Measurements from ENCODE around the gene ARSG. TPM values are rescaled to one million over a fixed set of nuclear protein-coding genes. Genes with fewer than 3 reads are reported as not detected.
"Not testable (repeated sequence)": the region's sequence is repeated elsewhere in the genome, so short reads cannot be mapped to it uniquely, and the experiment has no call there.

ARSG gene
- total and polyA plus RNA-seq, 3 experiments from 2014 or later: 7.0 to 9.5 (median 7.7) TPM

- H3K4me3 ChIP-seq (ENCODE audit: low read length): no peak overlapping the region
- peak overlapping the region in 2 of 8 donors; percentile 19 to 43 for H3K27ac Mint-ChIP-seq
Observed at GRCh38 chr17:68359791-68360535, 68.7 kb downstream of the ARSG start.

GRCh38 chr17:68365469-68365868 lies 74.2 kb downstream of the ARSG start:
- H3K4me1 Mint-ChIP-seq: peaks cover 0 to 4% (median 2%) of the 10 kb centered on the region in 3 donors

More at GRCh38 chr17:68359791-68360535, 68.7 kb downstream of the ARSG start:
- H3K9me3 Mint-ChIP-seq: no peaks in the 10 kb centered on the region
- Histone ChIP-seq H3K9me3 (ENCODE audit: low read length) (no peaks in the 10 kb centered on the region), H3K4me1 (ENCODE audit: insufficient read depth, low read length) (peaks cover 28% of the 10 kb centered on the region), H3K27me3 (ENCODE audit: insufficient read depth, low read length, poor library complexity, severe bottlenecking) (no peaks in the 10 kb centered on the region), H3K27ac (ENCODE audit: low read depth, low read length) (no peak overlapping the region), H3K36me3 (ENCODE audit: insufficient read depth, low read length) (no peaks in the 10 kb centered on the region)
- ChIA-PET POLR2A (no interaction called here), CTCF (no interaction called here)
- peaks cover 0 to 2% of the 10 kb centered on the region in 2 donors for H3K27me3 Mint-ChIP-seq
- H3K36me3 Mint-ChIP-seq: peaks cover 3 to 8% (median 4%) of the 10 kb centered on the region in 3 donors
- no peak overlapping the region for H3K4me3 Mint-ChIP-seq
- H3K4me1 Mint-ChIP-seq: peaks cover 31 to 40% (median 36%) of the 10 kb centered on the region in 3 donors
- DNase-seq: no peak

GRCh38 chr17:68368387-68368786 lies 77.1 kb downstream of the ARSG start:
- Mint-ChIP-seq H3K27ac (no peak overlapping the region), H3K4me3 (no peak overlapping the region), H3K9me3 (no peaks in the 10 kb centered on the region), H3K4me1 (peaks cover 0 to 4% (median 2%) of the 10 kb centered on the region in 3 donors), H3K27me3 (no peaks in the 10 kb centered on the region), H3K36me3 (peaks cover 9 to 28% (median 12%) of the 10 kb centered on the region in 3 donors)
- Histone ChIP-seq H3K27ac (ENCODE audit: low read depth, low read length) (no peak overlapping the region), H3K36me3 (ENCODE audit: insufficient read depth, low read length) (no peaks in the 10 kb centered on the region), H3K27me3 (ENCODE audit: insufficient read depth, low read length, poor library complexity, severe bottlenecking) (no peaks in the 10 kb centered on the region), H3K4me1 (ENCODE audit: insufficient read depth, low read length) (no peaks in the 10 kb centered on the region), H3K4me3 (ENCODE audit: low read length) (no peak overlapping the region), H3K9me3 (ENCODE audit: low read length) (no peaks in the 10 kb centered on the region)
- DNase-seq: no peak
- ChIA-PET CTCF (interaction anchor here (1.2 kb wide), 1 partner anchor 11 kb away, joined by 3 read pairs; no protein-coding TSS in a partner anchor), POLR2A (interaction anchor here (0.6 kb wide), 1 partner anchor 1628 kb away, joined by 3 read pairs; no protein-coding TSS in a partner anchor)

More at GRCh38 chr17:68365469-68365868, 74.2 kb downstream of the ARSG start:
- H3K27ac Mint-ChIP-seq: no peak overlapping the region
- H3K4me3 Mint-ChIP-seq: peak overlapping the region in 1 of 7 donors; percentile 70
- Histone ChIP-seq H3K27me3 (ENCODE audit: insufficient read depth, low read length, poor library complexity, severe bottlenecking) (no peaks in the 10 kb centered on the region), H3K4me1 (ENCODE audit: insufficient read depth, low read length) (no peaks in the 10 kb centered on the region), H3K4me3 (ENCODE audit: low read length) (no peak overlapping the region), H3K36me3 (ENCODE audit: insufficient read depth, low read length) (no peaks in the 10 kb centered on the region), H3K9me3 (ENCODE audit: low read length) (no peaks in the 10 kb centered on the region), H3K27ac (ENCODE audit: low read depth, low read length) (no peak overlapping the region)
- H3K36me3 Mint-ChIP-seq: peaks cover 8 to 25% (median 10%) of the 10 kb centered on the region in 3 donors
- ChIA-PET POLR2A (no interaction called here), CTCF (interaction anchor here (1.4 kb wide), 1 partner anchor 21 kb away, joined by 4 read pairs; no protein-coding TSS in a partner anchor)
- H3K27me3 Mint-ChIP-seq: peaks cover 0 to 2% of the 10 kb centered on the region in 2 donors
- DNase-seq: no peak
- H3K9me3 Mint-ChIP-seq: no peaks in the 10 kb centered on the region

- ChIA-PET CTCF (no interaction called here), POLR2A (no interaction called here)
- Histone ChIP-seq H3K4me1 (ENCODE audit: insufficient read depth, low read length) (no peaks in the 10 kb centered on the region), H3K4me3 (ENCODE audit: low read length) (no peak overlapping the region), H3K27ac (ENCODE audit: low read depth, low read length) (no peak overlapping the region), H3K36me3 (ENCODE audit: insufficient read depth, low read length) (no peaks in the 10 kb centered on the region), H3K27me3 (ENCODE audit: insufficient read depth, low read length, poor library complexity, severe bottlenecking) (no peaks in the 10 kb centered on the region), H3K9me3 (ENCODE audit: low read length) (no peaks in the 10 kb centered on the region)
- no peak overlapping the region for H3K4me3 Mint-ChIP-seq
- H3K4me1 Mint-ChIP-seq: peaks cover 0 to 2% (median 1%) of the 10 kb centered on the region in 3 donors
- H3K27me3 Mint-ChIP-seq: no peaks in the 10 kb centered on the region
- H3K27ac Mint-ChIP-seq: peak overlapping the region in 2 of 8 donors; percentile 59 to 72
- no peak for DNase-seq
- peaks cover 9 to 16% (median 11%) of the 10 kb centered on the region in 3 donors for H3K36me3 Mint-ChIP-seq
- H3K9me3 Mint-ChIP-seq: no peaks in the 10 kb centered on the region
Observed at GRCh38 chr17:68375566-68375965, 84.3 kb downstream of the ARSG start.

GRCh38 chr17:68376178-68376577 lies 84.9 kb downstream of the ARSG start:
- H3K4me3 ChIP-seq (ENCODE audit: low read length); H3K27ac Mint-ChIP-seq; H3K27me3 ChIP-seq (ENCODE audit: insufficient read depth, low read length, poor library complexity, severe bottlenecking); H3K9me3 ChIP-seq (ENCODE audit: low read length); H3K4me1 ChIP-seq (ENCODE audit: insufficient read depth, low read length); DNase-seq; H3K4me1 Mint-ChIP-seq; H3K27me3 Mint-ChIP-seq; POLR2A ChIA-PET; H3K4me3 Mint-ChIP-seq; CTCF ChIA-PET; H3K27ac ChIP-seq (ENCODE audit: low read depth, low read length); H3K9me3 Mint-ChIP-seq; H3K36me3 ChIP-seq (ENCODE audit: insufficient read depth, low read length): not testable (repeated sequence)
- H3K36me3 Mint-ChIP-seq: peaks cover 9 to 16% (median 9%) of the 10 kb centered on the region in 3 donors

- Histone ChIP-seq H3K27ac (ENCODE audit: low read depth, low read length) (no peak overlapping the region), H3K9me3 (ENCODE audit: low read length) (no peaks in the 10 kb centered on the region), H3K4me3 (ENCODE audit: low read length) (no peak overlapping the region), H3K4me1 (ENCODE audit: insufficient read depth, low read length) (peaks cover 4% of the 10 kb centered on the region), H3K36me3 (ENCODE audit: insufficient read depth, low read length) (no peaks in the 10 kb centered on the region), H3K27me3 (ENCODE audit: insufficient read depth, low read length, poor library complexity, severe bottlenecking) (no peaks in the 10 kb centered on the region)
- Mint-ChIP-seq H3K36me3 (peaks cover 3 to 11% (median 4%) of the 10 kb centered on the region in 3 donors), H3K4me3 (no peak overlapping the region), H3K9me3 (no peaks in the 10 kb centered on the region), H3K4me1 (peaks cover 0 to 14% (median 7%) of the 10 kb centered on the region in 3 donors), H3K27ac (peak overlapping the region in 1 of 8 donors; percentile 54), H3K27me3 (no peaks in the 10 kb centered on the region)
- DNase-seq: no peak
- CTCF ChIA-PET: no interaction called here
- POLR2A ChIA-PET: no interaction called here
Observed at GRCh38 chr17:68377771-68378267, 86.5 kb downstream of the ARSG start.

GRCh38 chr17:68378268-68379176 lies 87.2 kb downstream of the ARSG start:
- no peak overlapping the region for H3K27ac ChIP-seq (ENCODE audit: low read depth, low read length)
- no peak for DNase-seq
- Mint-ChIP-seq H3K27me3 (no peaks in the 10 kb centered on the region), H3K4me3 (no peak overlapping the region), H3K36me3 (peaks cover 3 to 9% (median 4%) of the 10 kb centered on the region in 3 donors), H3K4me1 (peaks cover 4 to 22% (median 14%) of the 10 kb centered on the region in 3 donors), H3K9me3 (no peaks in the 10 kb centered on the region), H3K27ac (no peak overlapping the region)
- ChIA-PET POLR2A (no interaction called here), CTCF (no interaction called here)
- no peaks in the 10 kb centered on the region for H3K9me3 ChIP-seq (ENCODE audit: low read length)
- peaks cover 11% of the 10 kb centered on the region for H3K4me1 ChIP-seq (ENCODE audit: insufficient read depth, low read length)
- no peak overlapping the region for H3K4me3 ChIP-seq (ENCODE audit: low read length)
- no peaks in the 10 kb centered on the region for H3K36me3 ChIP-seq (ENCODE audit: insufficient read depth, low read length)
- no peaks in the 10 kb centered on the region for H3K27me3 ChIP-seq (ENCODE audit: insufficient read depth, low read length, poor library complexity, severe bottlenecking)

GRCh38 chr17:68379177-68379510 lies 87.8 kb downstream of the ARSG start:
- Mint-ChIP-seq H3K27ac (no peak overlapping the region), H3K4me3 (no peak overlapping the region), H3K4me1 (peaks cover 10 to 28% (median 21%) of the 10 kb centered on the region in 3 donors), H3K27me3 (no peaks in the 10 kb centered on the region), H3K9me3 (no peaks in the 10 kb centered on the region), H3K36me3 (peaks cover 3 to 8% (median 4%) of the 10 kb centered on the region in 3 donors)
- H3K27ac ChIP-seq (ENCODE audit: low read depth, low read length): no peak overlapping the region
- no peaks in the 10 kb centered on the region for H3K27me3 ChIP-seq (ENCODE audit: insufficient read depth, low read length, poor library complexity, severe bottlenecking)
- no peaks in the 10 kb centered on the region for H3K36me3 ChIP-seq (ENCODE audit: insufficient read depth, low read length)
- no peaks in the 10 kb centered on the region for H3K9me3 ChIP-seq (ENCODE audit: low read length)
- no peak overlapping the region for H3K4me3 ChIP-seq (ENCODE audit: low read length)
- no peak for DNase-seq
- ChIA-PET CTCF (no interaction called here), POLR2A (no interaction called here)
- H3K4me1 ChIP-seq (ENCODE audit: insufficient read depth, low read length): peaks cover 18% of the 10 kb centered on the region
